ENCODE results near the gene GAP43.

GAP43 gene

GRCh38 chr3:115623044-115623868 lies at the start of gene GAP43:
Gene GAP43, plus strand, starts transcription at chr3:115623510. Its CDS starts 180 bp downstream, at chr3:115623690.
- peak in 1 of 2 donors; percentile 3 for DNase-seq

DNA sequence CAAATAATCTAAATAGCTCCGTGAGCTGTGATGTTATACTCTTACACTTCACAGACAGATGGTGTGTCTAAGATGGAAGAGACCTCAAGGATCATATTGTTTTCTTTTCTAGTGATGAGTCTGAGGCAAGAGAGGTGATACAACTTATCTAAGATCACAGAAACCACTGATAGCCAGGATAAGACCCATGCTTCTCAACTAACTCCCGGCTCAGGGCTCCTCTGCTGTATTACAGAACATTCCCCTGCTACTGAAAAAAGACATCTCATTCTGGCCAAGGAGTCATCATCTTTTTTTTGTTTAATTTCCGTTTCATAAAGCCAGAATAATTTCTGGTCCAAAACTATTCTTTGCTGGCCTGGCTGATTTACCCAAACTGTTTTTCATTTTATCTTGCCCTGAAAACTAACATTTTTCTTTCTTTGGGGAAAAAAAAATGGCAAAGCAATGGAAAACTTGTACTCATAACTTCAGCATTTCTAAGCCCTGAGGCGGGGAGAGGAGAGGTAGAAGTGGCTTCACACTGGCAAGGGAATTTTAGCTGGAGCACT lies 46.9 kb upstream of the GAP43 start:
- DNase-seq = no peak

DNA sequence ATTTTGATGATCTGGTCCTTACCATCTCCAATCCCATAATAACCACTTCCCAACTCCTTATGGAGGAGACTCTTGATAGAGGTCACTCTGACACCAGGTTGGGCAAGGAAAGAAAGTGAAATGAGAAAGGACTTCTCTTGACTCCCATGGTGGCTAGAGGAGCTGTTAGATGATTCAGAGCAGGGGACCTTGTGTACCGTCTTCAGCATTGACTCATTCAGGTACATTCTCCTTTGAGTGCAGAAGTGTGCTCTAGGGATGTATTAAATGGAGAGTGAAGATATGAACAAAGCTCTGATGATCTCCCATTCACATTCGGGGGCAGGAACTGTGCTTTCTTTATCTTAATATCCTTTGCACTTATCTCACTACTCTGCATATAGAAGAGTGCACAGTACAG lies 46.3 kb upstream of the GAP43 start:
- no peak for DNase-seq

- DNase-seq = no peak
Measured at GRCh38 chr3:115578331-115578730, 45.0 kb upstream of the GAP43 start.

- no peak for DNase-seq
Measured at GRCh38 chr3:115580566-115580965, 42.7 kb upstream of the GAP43 start.

GRCh38 chr3:115581362-115582135 lies 41.8 kb upstream of the GAP43 start:
- DNase-seq = no peak

- DNase-seq = no peak
Measured at GRCh38 chr3:115588201-115589115, 34.9 kb upstream of the GAP43 start.

- no peak for DNase-seq
Measured at GRCh38 chr3:115590873-115591272, 32.4 kb upstream of the GAP43 start.

- DNase-seq = no peak
Measured at GRCh38 chr3:115595611-115596275, 27.6 kb upstream of the GAP43 start.

GRCh38 chr3:115598216-115598615 lies 25.1 kb upstream of the GAP43 start:
- DNase-seq = no peak

DNA sequence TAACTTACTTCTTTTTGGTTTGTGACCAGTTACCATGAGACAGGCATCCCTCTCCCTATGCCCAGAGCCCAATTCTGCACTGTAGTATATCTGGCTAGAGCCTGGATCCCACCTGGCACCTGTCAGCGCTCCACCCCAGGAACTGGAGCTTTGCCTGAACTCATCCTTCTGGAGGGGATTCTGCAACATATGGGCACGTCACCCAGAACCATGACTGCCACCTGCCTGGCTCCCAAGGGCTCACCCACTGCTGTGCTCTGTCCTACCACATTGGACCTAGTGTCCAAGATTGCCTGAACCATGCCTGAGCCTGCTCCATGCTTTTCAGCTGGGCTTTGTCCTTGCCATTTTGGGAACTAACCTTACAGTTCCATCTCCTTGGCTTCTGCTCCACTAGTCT lies 21.1 kb upstream of the GAP43 start:
- no peak for DNase-seq

DNA sequence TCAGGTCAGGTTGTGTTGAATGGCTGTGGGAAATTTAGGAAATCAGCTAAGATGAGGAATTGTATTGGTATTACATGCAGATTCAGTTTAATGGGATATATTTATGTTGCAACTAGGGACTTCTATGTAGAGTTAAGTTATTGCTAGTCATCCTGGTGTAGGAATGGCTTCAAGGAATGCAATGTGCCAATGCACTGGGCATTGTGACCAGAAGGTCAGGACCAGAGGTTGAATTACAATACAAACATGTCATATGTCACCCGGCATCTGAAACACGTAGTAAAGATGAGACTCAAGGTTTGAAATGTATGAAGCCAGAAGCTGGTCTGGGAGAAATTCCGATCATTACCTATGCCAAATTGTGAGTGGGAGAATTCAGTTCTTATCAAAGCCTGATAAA lies 11.7 kb upstream of the GAP43 start:
- no peak for DNase-seq

DNA sequence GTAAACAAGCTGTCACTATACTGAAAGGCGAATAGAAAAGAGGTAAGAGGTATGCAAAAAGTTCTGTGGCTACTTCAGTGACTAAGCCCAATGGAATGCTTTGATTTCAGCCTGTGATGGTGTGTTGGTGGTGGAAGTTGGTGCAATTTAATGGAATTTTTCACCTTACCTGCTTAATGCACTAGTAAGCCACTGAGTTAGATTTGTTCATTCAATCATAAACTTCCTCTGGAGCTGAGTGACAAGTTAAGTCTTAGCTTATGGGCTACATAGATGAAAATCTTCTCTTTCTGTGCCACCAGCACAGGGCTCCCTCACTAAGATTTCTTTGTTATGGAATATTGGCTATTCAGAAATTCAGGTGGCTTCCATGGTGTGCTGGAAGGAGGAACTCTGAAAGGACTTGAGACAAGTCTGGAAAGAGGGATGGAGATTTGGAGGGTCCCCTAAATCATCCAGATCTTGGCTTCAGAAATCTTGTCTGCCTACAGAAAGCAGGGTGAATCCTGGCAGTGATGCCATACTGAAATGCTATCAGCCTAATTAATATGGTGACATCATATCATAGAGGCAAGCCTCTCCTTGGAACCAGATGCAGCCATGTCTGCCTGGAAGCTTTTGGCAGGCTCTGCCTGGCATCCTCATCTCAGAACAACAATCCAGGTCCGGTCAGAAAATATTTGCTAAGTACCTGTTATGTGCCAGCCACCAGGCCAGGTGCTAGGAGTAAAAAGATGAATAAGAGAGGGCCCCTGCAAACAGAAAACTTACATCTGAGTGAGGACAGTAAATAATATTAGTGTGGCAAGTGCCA lies 8.1 kb upstream of the GAP43 start:
- no peak for DNase-seq

GRCh38 chr3:115616461-115616860 lies 6.8 kb upstream of the GAP43 start:
- peak in 1 of 2 donors; percentile 7 for DNase-seq

- DNase-seq = no peak
Measured at GRCh38 chr3:115617591-115617990, 5.7 kb upstream of the GAP43 start.

DNA sequence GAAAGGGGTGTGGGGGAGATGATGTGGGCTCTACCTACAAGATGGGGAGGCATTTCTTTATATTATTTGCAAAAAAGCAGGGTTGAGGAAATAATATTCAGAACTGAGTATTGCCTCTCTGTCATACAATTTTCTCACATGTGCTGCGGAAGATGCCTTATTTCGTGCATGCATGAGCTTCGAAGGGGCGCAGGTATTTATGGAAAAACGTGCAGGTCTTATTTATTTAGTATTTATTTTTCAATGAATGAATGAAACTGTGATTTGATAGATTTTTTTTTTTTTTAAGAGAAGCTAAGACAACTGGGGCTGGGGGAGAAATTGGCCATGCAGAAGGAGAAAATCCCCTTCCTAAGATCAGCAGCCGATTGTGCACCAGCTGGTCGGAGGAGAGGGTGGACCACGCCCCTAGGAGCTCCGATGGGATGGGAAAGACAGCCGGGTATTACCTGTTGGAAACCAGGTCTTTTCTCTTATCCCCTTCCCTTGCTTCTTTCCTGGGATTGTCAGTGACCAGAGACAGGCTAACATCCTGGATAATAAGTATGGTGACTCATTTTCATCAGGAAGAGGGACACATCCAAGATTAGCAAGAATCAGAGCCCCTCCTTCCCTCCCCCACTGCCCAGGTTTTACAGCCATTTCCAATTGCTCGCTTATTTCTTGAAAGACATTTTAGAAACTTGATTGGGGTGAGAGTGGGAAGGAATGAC lies 875 bp downstream of the GAP43 start:
- DNase-seq = no peak

GRCh38 chr3:115624901-115625300 lies 1.6 kb downstream of the GAP43 start:
- DNase-seq = no peak

- no peak for DNase-seq
Measured at GRCh38 chr3:115626006-115626409, 2.7 kb downstream of the GAP43 start.

GRCh38 chr3:115626721-115627120 lies 3.4 kb downstream of the GAP43 start:
- no peak for DNase-seq
